ENCODE measurements around the gene HDHD5.

- TF ChIP-seq CTCF (IDR thresholded peaks at IDR 0.05) (no peak), POLR2A (IDR thresholded peaks at IDR 0.05) (no peak)
Measured at GRCh38 chr22:17114898-17115235, 44.2 kb downstream of the HDHD5 start.

Data from right lobe of liver (tissue), 4 donors.